ENCODE data around the gene ITGBL1.

Gene ITGBL1

GRCh38 chr13:101757446-101758039 lies 305.1 kb downstream of the ITGBL1 start:
- no peak for DNase-seq

DNA sequence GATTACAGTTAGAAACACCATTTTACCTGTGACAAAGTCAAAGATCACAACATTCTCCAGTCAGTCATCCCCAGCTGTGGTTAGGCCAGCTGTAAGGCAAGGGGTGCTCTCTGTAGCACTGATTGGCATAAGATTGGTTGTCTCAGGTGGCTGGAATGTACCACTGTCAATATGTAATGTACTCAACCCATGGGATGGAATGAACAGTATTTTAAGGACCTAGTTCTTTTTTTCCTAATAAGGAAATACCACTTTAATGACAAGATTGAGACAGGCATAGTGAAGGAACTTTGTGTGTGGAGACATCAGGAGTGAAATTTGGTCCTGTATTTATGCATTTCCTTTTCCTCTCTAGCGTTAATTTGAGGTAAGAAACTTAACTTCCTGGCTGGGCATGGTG lies 310.7 kb downstream of the ITGBL1 start:
- DNase-seq, result no peak
